GM21717 (cell line): ENCODE results near the gene HHIPL1.

Experiments
- ATAC-seq: cut with Tn5 transposase; IDR thresholded peaks from one replicate; pipeline ENCODE4 v1.9.1; 2021; ENCODE audit warnings: mild to moderate bottlenecking, moderate library complexity; ENCODE audit not compliant: unreplicated experiment

Gene HHIPL1

GRCh38 chr14:99727096-99727870, 82.4 kb downstream of the HHIPL1 start:
- no peak for ATAC-seq

DNA sequence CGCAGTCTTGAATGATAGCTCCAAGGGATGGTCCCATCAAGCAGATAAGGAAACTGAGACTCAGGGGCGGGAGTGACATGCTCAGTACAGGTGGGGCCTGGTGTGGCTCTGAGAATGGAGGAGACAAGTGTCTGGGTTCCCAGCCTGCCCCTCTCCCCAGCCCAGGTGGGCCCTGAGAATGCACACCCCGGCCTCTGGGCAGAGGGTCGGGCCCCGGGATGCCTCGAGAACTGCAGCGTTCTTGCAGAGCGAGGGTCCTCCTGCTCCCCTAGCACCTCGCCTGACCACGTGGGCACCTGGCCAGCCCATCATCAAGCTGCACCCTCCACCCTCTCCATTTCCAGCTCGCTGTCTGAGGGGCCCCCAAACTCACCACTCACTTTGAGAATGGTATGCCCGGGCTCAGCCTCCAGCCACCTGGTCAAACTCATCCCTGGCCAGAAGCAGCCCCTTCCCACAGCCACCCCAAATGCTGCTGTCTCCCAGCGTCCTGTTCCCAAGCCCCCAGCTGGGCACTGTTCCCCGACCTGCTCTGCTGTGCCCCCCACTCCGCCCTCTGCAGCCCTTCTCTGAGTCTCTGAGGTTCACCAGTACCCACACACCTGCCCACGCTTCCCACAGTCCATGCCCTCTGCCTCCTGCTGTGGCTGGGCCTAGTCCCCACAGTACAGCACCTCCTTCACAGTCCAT, 83.4 kb downstream of the HHIPL1 start:
- no peak for ATAC-seq

GRCh38 chr14:99728981-99729451, 84.1 kb downstream of the HHIPL1 start:
- no peak for ATAC-seq
